ENCODE measurements around the gene PTPN5. TPM values are rescaled to one million over a fixed set of nuclear protein-coding genes. Genes with fewer than 3 reads are reported as not detected.

Gene PTPN5
- total RNA-seq, 1 experiment from 2014 or later, result not detected

DNA sequence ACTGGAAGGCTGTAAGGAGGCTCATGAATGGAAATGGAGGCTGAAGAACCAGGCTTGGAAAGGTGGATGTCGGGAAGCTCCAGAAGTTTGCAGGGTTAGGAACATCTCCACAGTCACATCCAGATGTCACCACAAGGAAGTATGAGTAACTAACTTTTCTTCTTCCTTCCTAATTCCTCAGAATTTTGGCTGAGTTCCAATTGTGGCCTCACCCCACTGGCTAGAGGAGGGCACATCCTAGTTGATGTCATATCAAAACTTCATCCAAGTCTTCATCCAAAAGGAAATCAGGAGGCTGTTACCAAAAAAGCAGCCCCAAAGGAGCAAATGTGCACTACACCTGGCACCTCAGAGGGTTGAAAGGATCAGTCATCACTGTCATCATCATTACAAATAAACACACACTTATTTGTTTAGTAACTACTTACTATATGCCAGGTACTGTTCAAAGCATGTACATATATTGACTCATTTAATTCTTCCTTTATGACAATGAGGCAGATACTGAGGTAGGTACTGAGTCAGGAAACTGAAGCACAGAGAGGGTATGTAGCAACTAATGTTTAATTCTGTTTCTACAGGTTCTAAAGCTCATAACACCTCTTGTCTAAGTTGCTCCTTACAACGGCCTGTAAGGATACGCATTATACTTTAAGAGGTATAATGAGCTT is 7.3 kb upstream of the PTPN5 start:
- H4K20me1 ChIP-seq (ENCODE audit: insufficient read depth), result no peaks in the 10 kb centered on the region
- no peaks in the 10 kb centered on the region for H3K9me2 ChIP-seq (ENCODE audit: insufficient read depth)
- no peaks in the 10 kb centered on the region for H3K36me3 ChIP-seq (ENCODE audit: control insufficient read depth in 1 of 2, insufficient read depth in 2 of 2, low read length in 2 of 2)
- no peak overlapping the region for H2AFZ ChIP-seq (ENCODE audit: low read depth, low read length, poor library complexity, severe bottlenecking)
- intact Hi-C loops (cut with micrococcal nuclease), result no loop called here
- ChIA-PET POLR2A (no interaction called here), RAD21 (ENCODE audit: low non-redundant PET in 1 of 2, low total read pairs in 2 of 2, uncharacterized antibody in 2 of 2, unreplicated experiment in 2 of 2) (no interaction called here), CTCF (interaction anchor here (1.2 kb wide), 1 partner anchor 23 kb away, joined by 6 read pairs; no protein-coding TSS in a partner anchor)
- DNase-seq (ENCODE audit: low read depth, low spot score), result no peak
- no peak for ATAC-seq
- no peak overlapping the region for H3K27ac ChIP-seq (ENCODE audit: low read depth, low read length)
- TF ChIP-seq EGR1 (IDR thresholded peaks at IDR 0.05; ENCODE audit: low read depth) (no peak), YY1 (IDR thresholded peaks at IDR 0.05; ENCODE audit: extremely low read depth, insufficient replicate concordance, low read depth, low read length) (no peak), EZH2 (IDR thresholded peaks at IDR 0.05) (no peak), CBX3 (IDR thresholded peaks at IDR 0.05; ENCODE audit: low read depth) (no peak), ZNF274 (IDR thresholded peaks at IDR 0.05; ENCODE audit: low read depth, low read length) (no peak), FOSL1 (IDR thresholded peaks at IDR 0.05; ENCODE audit: low read depth) (no peak)
- TF ChIP-seq, protein P1, sequence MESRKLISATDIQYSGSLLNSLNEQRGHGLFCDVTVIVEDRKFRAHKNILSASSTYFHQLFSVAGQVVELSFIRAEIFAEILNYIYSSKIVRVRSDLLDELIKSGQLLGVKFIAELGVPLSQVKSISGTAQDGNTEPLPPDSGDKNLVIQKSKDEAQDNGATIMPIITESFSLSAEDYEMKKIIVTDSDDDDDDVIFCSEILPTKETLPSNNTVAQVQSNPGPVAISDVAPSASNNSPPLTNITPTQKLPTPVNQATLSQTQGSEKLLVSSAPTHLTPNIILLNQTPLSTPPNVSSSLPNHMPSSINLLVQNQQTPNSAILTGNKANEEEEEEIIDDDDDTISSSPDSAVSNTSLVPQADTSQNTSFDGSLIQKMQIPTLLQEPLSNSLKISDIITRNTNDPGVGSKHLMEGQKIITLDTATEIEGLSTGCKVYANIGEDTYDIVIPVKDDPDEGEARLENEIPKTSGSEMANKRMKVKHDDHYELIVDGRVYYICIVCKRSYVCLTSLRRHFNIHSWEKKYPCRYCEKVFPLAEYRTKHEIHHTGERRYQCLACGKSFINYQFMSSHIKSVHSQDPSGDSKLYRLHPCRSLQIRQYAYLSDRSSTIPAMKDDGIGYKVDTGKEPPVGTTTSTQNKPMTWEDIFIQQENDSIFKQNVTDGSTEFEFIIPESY (IDR thresholded peaks at IDR 0.05; ENCODE audit: extremely low read depth, insufficient replicate concordance, low read length), result no peak
- TF ChIP-seq, protein P2, sequence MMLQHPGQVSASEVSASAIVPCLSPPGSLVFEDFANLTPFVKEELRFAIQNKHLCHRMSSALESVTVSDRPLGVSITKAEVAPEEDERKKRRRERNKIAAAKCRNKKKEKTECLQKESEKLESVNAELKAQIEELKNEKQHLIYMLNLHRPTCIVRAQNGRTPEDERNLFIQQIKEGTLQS (IDR thresholded peaks at IDR 0.05), result no peak
- H3K27me3 ChIP-seq (ENCODE audit: insufficient read depth, low read length), result peaks cover 6% of the 10 kb centered on the region; the same call in 1 of the 2 replicates
- no peak overlapping the region for H3K9ac ChIP-seq (ENCODE audit: low read length)
- peaks cover 0 to 4% of the 10 kb centered on the region in 2 experiments; a peak in 1 of 4 replicates for H3K4me1 ChIP-seq (ENCODE audit: control insufficient read depth in 1 of 2, insufficient read depth in 2 of 2, low read length in 2 of 2)
- no peak overlapping the region for H3K4me2 ChIP-seq (ENCODE audit: low read length)
- H3K4me3 ChIP-seq (replicated peaks in 1 of 2; ENCODE audit: low read depth in 1 of 2, low read length in 2 of 2), result no peak overlapping the region
- H3K79me2 ChIP-seq (ENCODE audit: insufficient read depth, low read length), result no peaks in the 10 kb centered on the region
- BruUV-seq (replicated peaks), result no TSS peak
- no peaks in the 10 kb centered on the region for H3K9me3 ChIP-seq (ENCODE audit: control insufficient read depth in 1 of 2, insufficient read depth in 1 of 2, low read depth in 1 of 2, low read length in 2 of 2)
